Vagina (tissue), 2 donors: ENCODE results near the gene FSTL3.

ENCODE experiments used
- CTCF ChIP-seq, 3 experiments: fragments of 450-650 bp in 2 of 3; fragments of 200-600 bp in 1 of 3; sonication (generic) in 1 of 3; IDR thresholded peaks; one replicate each; pipeline ENCODE4 v1.5.1; 2017 to 2019; ENCODE audit warnings: antibody characterized with exemption in 3 of 3, mild to moderate bottlenecking in 2 of 3, moderate library complexity in 2 of 3
- POLR2A ChIP-seq, 2 donors: fragments of 450-650 bp; IDR thresholded peaks; one replicate each; pipeline ENCODE4 v1.6.1; 2017; ENCODE audit warnings: antibody characterized with exemption in 2 of 2, mild to moderate bottlenecking in 2 of 2, moderate library complexity in 2 of 2

- TF ChIP-seq CTCF (IDR thresholded peaks at IDR 0.05) (no peak), POLR2A (IDR thresholded peaks at IDR 0.05) (no peak)
Measured at GRCh38 chr19:725461-726089, 49.4 kb downstream of the FSTL3 start.
